H1 (cell line): ENCODE data around the gene NOTCH2NLA. TPM values are rescaled to one million over a fixed set of nuclear protein-coding genes. Genes with fewer than 3 reads are reported as not detected.
"Not testable (repeated sequence)": the region's sequence is repeated elsewhere in the genome, so short reads cannot be mapped to it uniquely, and the experiment has no call there.

Experiments
- CTCF ChIA-PET: fragments of 300-600 bp; sonication (Branson Sonifier 250); formaldehyde crosslinking; loops from one replicate; lab custom pipeline; 2021; ENCODE audit not compliant: partially characterized antibody; lab: Charles Lee
- POLR2A ChIA-PET: fragments of 300-600 bp; sonication (Branson Sonifier 250); formaldehyde crosslinking; loops from one replicate; lab custom pipeline; 2021; ENCODE audit warnings: inconsistent platforms; ENCODE audit not compliant: partially characterized antibody; lab: Charles Lee
- DNase-seq, 2 experiments: peaks; one replicate each; pipeline versions ENCODE4 v3.0.0 to v3.0.0-alpha.2; 2010 to 2022; ENCODE audit warnings: low spot score in 2 of 2, low read depth in 1 of 2, mixed read lengths in 1 of 2
- FAIRE-seq: peaks from 2 replicates; lab custom pipeline; 2011; peaks lifted over from hg19 to GRCh38; lab: Jason Lieb, UNC
- H2AFZ ChIP-seq: 2 replicates; pipeline ENCODE4 v1.8.1; 2012; ENCODE audit warnings: low read length, inconsistent platforms
- H2AK5ac ChIP-seq: 2 replicates; pipeline ENCODE4 v1.6.1; 2013; ENCODE audit warnings: low read depth, low read length
- H2BK120ac ChIP-seq: replicated peaks from 2 replicates; pipeline ENCODE3; 2013; ENCODE audit warnings: low read depth, low read length, inconsistent platforms
- H2BK12ac ChIP-seq: 2 replicates; pipeline ENCODE4 v1.6.1; 2013; ENCODE audit warnings: low read depth, low read length
- H2BK15ac ChIP-seq: 2 replicates; pipeline ENCODE4 v1.6.1; 2013; ENCODE audit warnings: low read length
- H2BK20ac ChIP-seq: 2 replicates; pipeline ENCODE4 v1.6.1; 2013; ENCODE audit warnings: low read length
- H2BK5ac ChIP-seq: 2 replicates; pipeline ENCODE4 v1.6.1; 2013; ENCODE audit warnings: low read depth, low read length
- H3K14ac ChIP-seq: 2 replicates; pipeline ENCODE4 v1.6.1; 2013; ENCODE audit warnings: inconsistent platforms; ENCODE audit not compliant: insufficient read length
- H3K18ac ChIP-seq: 2 replicates; pipeline ENCODE4 v1.6.1; 2013; ENCODE audit warnings: low read length; ENCODE audit errors: extremely low read depth
- H3K23ac ChIP-seq: 2 replicates; pipeline ENCODE4 v1.6.1; 2013; ENCODE audit warnings: inconsistent platforms; ENCODE audit not compliant: insufficient read length
- H3K23me2 ChIP-seq: 2 replicates; pipeline ENCODE4 v1.6.1; 2013; ENCODE audit warnings: low read depth, low read length
- H3K27ac ChIP-seq: 2 replicates; pipeline ENCODE4 v1.6.1; 2011; ENCODE audit warnings: low read depth, low read length, inconsistent platforms
- H3K27me3 ChIP-seq, 4 experiments: replicated peaks in 1 of 4; 1 replicate in 1 of 4; 2 replicates in 3 of 4; pipeline versions ENCODE4 v1.6.1 to v1.8.1; 2011 to 2013; ENCODE audit warnings: low read length in 3 of 4, mild to moderate bottlenecking in 3 of 4, inconsistent platforms in 2 of 4, mixed read lengths in 2 of 4, moderate library complexity in 1 of 4; ENCODE audit not compliant: control insufficient read depth in 3 of 4, insufficient read depth in 3 of 4; ENCODE audit errors: extremely low read depth in 1 of 4
- H3K36me3 ChIP-seq, 4 experiments: 2 replicates each; pipeline versions ENCODE4 v1.6.1 to v1.8.1; 2011 to 2013; ENCODE audit warnings: mild to moderate bottlenecking in 4 of 4, low read length in 3 of 4, moderate library complexity in 2 of 4, control low read depth in 1 of 4, inconsistent platforms in 1 of 4; ENCODE audit not compliant: insufficient read depth in 4 of 4, control insufficient read depth in 2 of 4
- H3K4ac ChIP-seq: replicated peaks from 2 replicates; pipeline ENCODE3; 2013; ENCODE audit warnings: low read length, low read depth, mixed read lengths, inconsistent platforms; ENCODE audit not compliant: insufficient read length
- H3K4me1 ChIP-seq, 4 experiments: replicated peaks in 1 of 4; 1 replicate in 1 of 4; 2 replicates in 3 of 4; pipeline versions ENCODE4 v1.6.1 to v1.8.1; 2011 to 2013; ENCODE audit warnings: low read length in 3 of 4, inconsistent platforms in 2 of 4, mixed read lengths in 1 of 4; ENCODE audit not compliant: insufficient read depth in 4 of 4, control insufficient read depth in 3 of 4
- H3K4me2 ChIP-seq, 2 experiments: 2 replicates each; pipeline versions ENCODE4 v1.6.1 to v1.8.1; 2011 to 2013; ENCODE audit warnings: low read depth in 2 of 2, low read length in 2 of 2, control low read depth in 1 of 2, inconsistent platforms in 1 of 2, mild to moderate bottlenecking in 1 of 2; ENCODE audit not compliant: insufficient read depth in 1 of 2
- H3K4me3 ChIP-seq, 4 experiments: fragments of 200-600, 300-600 bp in 1 of 4; sonication (generic), shearing (Covaris generic), sonication (Bioruptor Twin) in 1 of 4; 2 replicates each; pipeline versions ENCODE4 v1.5.1 to v1.8.1; 2011 to 2016; ENCODE audit warnings: low read length in 4 of 4, low read depth in 3 of 4, control low read depth in 2 of 4, inconsistent platforms in 2 of 4, mild to moderate bottlenecking in 2 of 4, mixed read lengths in 1 of 4, moderate library complexity in 1 of 4; ENCODE audit not compliant: insufficient read depth in 2 of 4; ENCODE audit errors: extremely low read depth in 1 of 4
- H3K56ac ChIP-seq: replicated peaks from 2 replicates; pipeline ENCODE3; 2013; ENCODE audit warnings: low read depth, mild to moderate bottlenecking, mixed read lengths, low read length, inconsistent platforms; ENCODE audit not compliant: insufficient read length
- H3K79me1 ChIP-seq: 2 replicates; pipeline ENCODE4 v1.6.1; 2013; ENCODE audit warnings: low read depth, low read length, control low read depth
- H3K79me2 ChIP-seq, 2 experiments: 2 replicates each; pipeline versions ENCODE4 v1.6.1 to v1.8.1; 2012 to 2013; ENCODE audit warnings: low read length in 2 of 2, mild to moderate bottlenecking in 2 of 2, inconsistent platforms in 1 of 2; ENCODE audit not compliant: insufficient read depth in 2 of 2, control insufficient read depth in 1 of 2
- H3K9ac ChIP-seq, 4 experiments: replicated peaks in 1 of 4; 1 replicate in 1 of 4; 2 replicates in 3 of 4; pipeline versions ENCODE4 v1.6.1 to v1.8.1; 2011 to 2013; ENCODE audit warnings: low read depth in 3 of 4, low read length in 3 of 4, control low read depth in 2 of 4, mild to moderate bottlenecking in 2 of 4, moderate library complexity in 2 of 4, inconsistent platforms in 1 of 4; ENCODE audit errors: extremely low read depth in 1 of 4
- H3K9me3 ChIP-seq, 2 experiments: 2 replicates each; pipeline versions ENCODE4 v1.6.1 to v1.8.1; 2012 to 2013; ENCODE audit warnings: mild to moderate bottlenecking in 2 of 2, moderate library complexity in 2 of 2, control low read depth in 1 of 2, inconsistent platforms in 1 of 2, low read depth in 1 of 2, low read length in 1 of 2, mixed read lengths in 1 of 2; ENCODE audit not compliant: insufficient read depth in 2 of 2
- H4K20me1 ChIP-seq, 2 experiments: replicated peaks in 1 of 2; 2 replicates each; pipeline versions ENCODE3 to v1.8.1; 2011 to 2013; ENCODE audit warnings: inconsistent platforms in 2 of 2, low read length in 2 of 2, mild to moderate bottlenecking in 1 of 2; ENCODE audit not compliant: insufficient read depth in 2 of 2, control insufficient read depth in 1 of 2
- H4K5ac ChIP-seq: 2 replicates; pipeline ENCODE4 v1.6.1; 2013; ENCODE audit warnings: low read length, low read depth, mixed read lengths, inconsistent platforms; ENCODE audit not compliant: insufficient read length
- H4K8ac ChIP-seq: 2 replicates; pipeline ENCODE4 v1.8.0; 2013; ENCODE audit warnings: mild to moderate bottlenecking, moderate library complexity, low read length, inconsistent platforms; ENCODE audit not compliant: insufficient read depth; ENCODE audit errors: extremely low read depth
- H4K91ac ChIP-seq: replicated peaks from 2 replicates; pipeline ENCODE3; 2013; ENCODE audit warnings: low read length, mixed read lengths, inconsistent platforms; ENCODE audit not compliant: insufficient read length
- WGBS, 2 experiments: shearing (Covaris generic) in 1 of 2; methylation state at CpG; one replicate each; pipeline versions ENCODE4 v1.1.6 to v1.1.7; 2013 to 2015; ENCODE audit warnings: low lambda C conversion rate in 2 of 2, mixed read lengths in 2 of 2, inconsistent platforms in 1 of 2, low coverage in 1 of 2, missing lambda C conversion rate in 1 of 2; ENCODE audit not compliant: insufficient replicate concordance in 2 of 2, insufficient coverage in 1 of 2, insufficient read length in 1 of 2; ENCODE audit errors: extremely low coverage in 1 of 2, missing lambda C conversion rate in 1 of 2; 5-methylcytosine and 5-hydroxymethylcytosine counted together
- polyA plus RNA-seq, 7 experiments: library from polyadenylated mRNA; depleted of rRNA in 3 of 7; stranded (reverse) in 5 of 7; unstranded in 2 of 7; fragments of >200 nt in 5 of 7; fragments of 200-250 nt in 2 of 7; gene quantifications; 1 replicate in 5 of 7; 2 replicates in 1 of 7; 4 replicates in 1 of 7; pipeline versions ENCODE4 v1.2.1 to v1.2.3, GENCODE V29; 2011 to 2013; ENCODE audit warnings: missing spikeins in 2 of 7, mixed read lengths in 2 of 7
- total RNA-seq: library from RNA; stranded (reverse); fragmentation: NEBNext Ultra II Directional; extraction: Animal tissue kit (Norgen Biotek cat#: 25700); gene quantifications from 2 replicates; pipeline ENCODE4 v1.2.1, GENCODE V29; 2021

The NOTCH2NLA gene
- total and polyA plus RNA-seq, 2 of the 8 experiments (the other 6 are each of a cell fraction or from before 2014, with no cell fraction given) = 4.1 to 6.2 TPM

- H3K9ac ChIP-seq, H3K79me2 ChIP-seq, H2BK20ac ChIP-seq, H3K4me1 ChIP-seq, H4K5ac ChIP-seq, H3K79me1 ChIP-seq, H2BK5ac ChIP-seq, H3K23me2 ChIP-seq, H3K23ac ChIP-seq, DNase-seq, H4K20me1 ChIP-seq, H3K14ac ChIP-seq, H3K27me3 ChIP-seq, H4K8ac ChIP-seq, H4K91ac ChIP-seq, FAIRE-seq, H2BK12ac ChIP-seq, H3K18ac ChIP-seq, H3K36me3 ChIP-seq, H2AFZ ChIP-seq, H2BK15ac ChIP-seq, H3K56ac ChIP-seq, H3K4me2 ChIP-seq, H3K4me3 ChIP-seq, CTCF ChIA-PET, H3K4ac ChIP-seq, H3K9me3 ChIP-seq, H2AK5ac ChIP-seq, H3K27ac ChIP-seq, H2BK120ac ChIP-seq, POLR2A ChIA-PET: not testable (repeated sequence)
- WGBS, 2 experiments = no CpG with 5 or more reads among the region's 1 CpG
These were observed 29.3 kb upstream of the NOTCH2NLA start for GRCh38 chr1:146257992-146258552.

- H4K8ac ChIP-seq, H3K23ac ChIP-seq, H3K9me3 ChIP-seq, H2BK15ac ChIP-seq, H2AFZ ChIP-seq, H4K91ac ChIP-seq, H2BK120ac ChIP-seq, H3K4me2 ChIP-seq, H2BK12ac ChIP-seq, H3K9ac ChIP-seq, H4K20me1 ChIP-seq, POLR2A ChIA-PET, H3K27me3 ChIP-seq, H3K18ac ChIP-seq, H3K4me1 ChIP-seq, H2BK20ac ChIP-seq, H3K79me2 ChIP-seq, H3K4ac ChIP-seq, CTCF ChIA-PET, H4K5ac ChIP-seq, H3K23me2 ChIP-seq, H3K79me1 ChIP-seq, H3K36me3 ChIP-seq, DNase-seq, H2AK5ac ChIP-seq, FAIRE-seq, H3K27ac ChIP-seq, H3K56ac ChIP-seq, H3K14ac ChIP-seq, H2BK5ac ChIP-seq, H3K4me3 ChIP-seq: not testable (repeated sequence)
- WGBS, 2 experiments = 100% methylated on average over 1 of the region's 4 CpGs; no CpG with 5 or more reads in 1 of the 2 experiments
These were observed 25.9 kb upstream of the NOTCH2NLA start for GRCh38 chr1:146254569-146255197.
